SW480 (cell line): ENCODE results near the gene WDR38.
A peak's percentile ranks its signal among the peaks of the same experiment; 100 is the strongest.
"Not testable (repeated sequence)": the region's sequence is repeated elsewhere in the genome, so short reads cannot be mapped to it uniquely, and the experiment has no call there.

Experiments used
- DNase-seq: peaks from one replicate; pipeline ENCODE4 v3.0.0-alpha.2; 2016; ENCODE audit warnings: low spot score

The WDR38 gene

GRCh38 chr9:124834591-124834990 is 18.7 kb upstream of the WDR38 start:
- DNase-seq = peak; percentile 71

DNA sequence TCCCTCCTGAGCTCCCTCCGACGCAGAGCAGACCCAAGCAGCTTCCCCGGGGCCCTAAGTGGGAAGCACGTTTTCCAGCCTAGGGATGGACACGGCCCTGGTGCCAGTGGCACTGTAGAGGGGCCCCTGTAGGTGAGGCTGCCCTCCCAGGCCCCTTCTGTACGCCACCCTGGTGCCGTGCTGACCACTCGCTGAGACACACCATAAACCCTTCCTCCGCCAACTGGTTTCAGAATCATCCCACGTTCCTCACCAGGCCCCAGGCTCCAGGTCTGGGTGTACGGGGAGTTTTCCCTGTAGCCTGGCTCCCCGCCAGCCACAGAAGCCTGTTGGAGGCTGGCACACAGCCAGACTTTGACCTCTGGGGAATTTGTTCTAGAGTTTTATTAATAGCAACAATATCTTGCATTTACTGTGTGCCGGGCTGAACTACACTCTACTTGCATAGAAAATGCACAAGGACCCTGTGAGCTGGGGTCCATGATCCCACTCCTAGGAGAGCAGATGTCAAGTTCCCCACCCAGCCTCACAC is 18.2 kb upstream of the WDR38 start:
- peak; percentile 63 for DNase-seq

DNA sequence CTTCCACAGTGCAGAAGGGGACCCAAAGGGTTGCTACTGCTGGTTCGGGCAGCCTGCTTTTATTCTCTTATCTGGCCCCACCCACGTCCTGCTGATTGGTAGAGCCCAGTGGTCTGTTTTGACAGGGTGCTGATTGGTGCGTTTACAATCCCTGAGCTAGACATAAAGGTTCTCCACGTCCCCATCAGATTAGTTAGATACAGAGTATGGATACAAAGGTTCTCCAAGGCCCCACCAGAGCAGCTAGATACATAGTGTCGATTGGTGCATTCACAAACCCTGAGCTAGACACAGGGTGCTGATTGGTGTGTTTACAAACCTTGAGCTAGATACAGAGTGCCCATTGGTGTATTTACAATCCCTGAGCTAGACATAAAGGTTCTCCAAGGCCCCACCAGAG is 15.1 kb upstream of the WDR38 start:
- not testable (repeated sequence) for DNase-seq

- DNase-seq = not testable (repeated sequence)
Observed at GRCh38 chr9:124838567-124839275, 14.5 kb upstream of the WDR38 start.

- DNase-seq = no peak
Observed at GRCh38 chr9:124839612-124840299, 13.5 kb upstream of the WDR38 start.

DNA sequence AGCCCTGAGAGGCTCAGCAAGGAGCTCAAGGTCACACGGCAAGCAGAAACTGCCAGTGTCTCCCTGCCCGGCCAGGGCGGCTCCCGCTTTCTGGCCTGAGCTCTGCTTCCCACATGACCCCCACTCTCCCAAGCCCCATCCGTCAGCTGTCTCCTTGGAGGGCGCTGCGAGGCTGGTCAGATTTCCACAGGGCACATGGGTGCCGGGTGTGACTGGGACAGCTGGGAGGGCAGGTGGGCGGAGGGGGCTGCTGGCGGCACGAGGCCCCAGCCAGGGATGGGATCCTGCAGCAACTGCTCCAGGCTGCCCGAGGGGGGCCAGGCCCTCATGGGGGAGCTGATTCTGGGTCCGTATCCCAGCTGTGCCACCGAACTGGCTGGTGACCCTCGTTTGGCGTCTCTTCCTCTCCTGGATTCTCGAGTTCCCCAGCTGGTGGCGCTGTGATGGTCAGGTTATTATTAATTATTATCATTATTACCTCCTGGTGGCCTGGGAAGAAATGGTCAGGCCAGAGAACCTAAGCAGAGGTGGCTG is 12.9 kb upstream of the WDR38 start:
- no peak for DNase-seq

GRCh38 chr9:124841075-124841821 is 12.0 kb upstream of the WDR38 start:
- DNase-seq = no peak

GRCh38 chr9:124843456-124844034 is 9.7 kb upstream of the WDR38 start:
- DNase-seq = no peak

- no peak for DNase-seq
Observed at GRCh38 chr9:124844291-124844690, 9.0 kb upstream of the WDR38 start.

DNA sequence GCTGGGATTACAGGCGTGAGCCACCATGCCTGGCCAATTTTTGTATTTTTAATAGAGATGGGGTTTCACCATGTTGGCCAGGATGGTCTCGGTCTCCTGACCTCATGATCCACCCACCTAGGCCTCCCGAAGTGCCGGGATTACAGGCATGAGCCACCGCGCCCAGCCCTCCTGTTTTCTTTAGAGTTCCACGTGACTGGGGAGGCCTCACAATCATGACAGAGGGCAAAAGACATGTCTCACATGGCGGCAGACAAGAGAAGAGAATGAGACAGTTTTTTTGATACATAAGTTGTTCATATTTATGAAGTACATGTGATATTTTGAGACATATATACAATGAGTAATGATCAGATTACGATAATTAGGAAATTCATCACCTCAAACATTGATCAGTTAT is 6.8 kb upstream of the WDR38 start:
- DNase-seq = not testable (repeated sequence)

DNA sequence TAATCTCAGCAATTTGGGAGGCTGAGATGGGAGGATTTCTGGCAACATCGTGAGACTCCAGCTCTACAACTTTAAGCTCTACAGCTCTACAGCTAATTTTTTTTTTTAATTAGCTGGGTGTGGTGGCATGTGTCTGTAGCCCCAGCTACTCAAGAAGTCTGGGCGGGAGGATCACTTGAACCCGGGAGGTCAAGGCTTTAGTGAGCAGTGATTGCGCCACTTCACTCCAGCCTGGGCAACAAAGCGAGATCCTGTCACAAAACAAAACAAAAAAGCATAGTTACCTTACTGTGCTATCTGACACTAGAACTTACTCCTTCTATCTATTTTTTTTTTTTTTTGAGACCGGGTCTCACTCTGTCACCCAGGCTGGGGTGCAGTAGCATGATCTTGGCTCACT is 6.3 kb upstream of the WDR38 start:
- DNase-seq = no peak

DNA sequence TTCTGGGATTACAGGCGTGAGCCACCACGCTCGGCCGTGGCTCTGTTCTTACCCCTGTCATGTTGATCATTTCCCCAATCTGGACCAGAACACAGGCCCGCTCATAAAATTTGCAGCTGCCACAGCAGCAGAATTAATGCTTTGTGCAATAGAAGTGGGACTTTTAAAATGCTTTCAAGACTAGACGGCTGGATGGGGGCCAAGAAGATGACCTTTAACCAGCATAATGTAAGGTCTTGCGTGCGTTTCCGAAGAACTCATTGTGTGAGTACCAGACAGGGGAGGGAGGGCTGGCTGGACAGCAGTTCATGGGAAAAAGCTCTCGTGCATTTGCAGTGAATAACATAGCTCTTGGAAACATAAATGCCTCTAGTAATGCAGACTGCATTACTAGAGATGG is 3.5 kb upstream of the WDR38 start:
- no peak for DNase-seq

GRCh38 chr9:124852121-124852828 is 985 bp upstream of the WDR38 start:
- DNase-seq = no peak

DNA sequence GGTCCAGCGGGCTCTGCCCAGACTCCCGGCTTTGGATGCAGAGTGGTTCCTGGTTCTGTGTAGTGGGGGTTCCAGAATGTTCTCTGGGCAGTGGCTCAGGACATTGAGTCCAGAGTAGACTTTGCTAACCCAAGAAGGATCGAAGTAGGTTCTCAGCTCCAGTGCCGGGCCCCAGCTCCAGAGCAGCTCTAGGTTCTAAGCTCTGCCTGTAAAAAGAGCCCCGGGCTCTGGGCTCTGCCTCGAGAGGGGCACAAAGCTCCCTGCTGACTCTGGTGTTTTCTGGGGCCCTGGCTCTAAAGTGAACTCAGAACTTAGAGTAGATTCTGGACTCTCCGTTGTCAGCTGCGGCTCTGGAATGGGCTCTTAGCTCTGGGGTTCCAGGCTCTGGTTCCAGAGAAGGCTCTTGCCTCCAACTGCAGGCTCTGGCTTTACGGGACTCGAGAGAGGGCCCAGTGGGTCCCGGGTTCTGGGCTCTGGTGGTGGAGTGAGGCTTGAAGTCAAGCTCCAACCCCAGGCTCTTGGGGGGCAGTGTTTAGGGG is 414 bp downstream of the WDR38 start:
- no peak for DNase-seq

- DNase-seq = no peak
Observed at GRCh38 chr9:124854161-124854560, 901 bp downstream of the WDR38 start.

- no peak for DNase-seq
Observed at GRCh38 chr9:124854822-124855221, 1.6 kb downstream of the WDR38 start.

DNA sequence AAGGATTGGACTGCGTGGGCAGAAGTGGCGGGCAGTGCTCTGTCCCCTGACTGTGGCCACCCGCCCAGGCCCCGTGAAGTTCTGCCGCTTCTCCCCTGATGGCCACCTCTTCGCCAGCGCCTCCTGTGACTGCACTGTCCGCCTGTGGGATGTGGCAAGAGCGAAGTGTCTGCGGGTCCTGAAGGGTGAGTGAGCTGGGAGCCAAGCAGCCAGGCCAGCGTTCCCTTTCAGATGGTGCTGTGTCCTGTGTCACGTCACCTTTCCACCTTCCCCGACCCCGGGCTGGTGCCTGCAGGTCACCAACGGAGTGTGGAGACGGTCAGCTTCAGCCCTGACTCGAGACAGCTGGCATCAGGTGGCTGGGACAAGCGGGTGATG is 2.3 kb downstream of the WDR38 start:
- no peak for DNase-seq

GRCh38 chr9:124855944-124856765 is 2.9 kb downstream of the WDR38 start:
- DNase-seq = peak; percentile 78

- DNase-seq = no peak
Observed at GRCh38 chr9:124857533-124858162, 4.4 kb downstream of the WDR38 start.
